Epithelial cell of proximal tubule (primary cell): ENCODE measurements around the gene SLC40A1. TPM values are rescaled to one million over a fixed set of nuclear protein-coding genes. Genes with fewer than 3 reads are reported as not detected.

Source experiments
- DNase-seq: peaks from one replicate; pipeline ENCODE4 v3.0.0-alpha.2; 2011; ENCODE audit warnings: low read depth
- H3K4me3 ChIP-seq: 2 replicates; pipeline ENCODE4 v1.5.1; 2011; ENCODE audit warnings: low read depth, mild to moderate bottlenecking, low read length
- CTCF ChIP-seq: conservative IDR thresholded peaks from 2 replicates; pipeline ENCODE4 v1.5.1; 2012; ENCODE audit warnings: low read depth, mild to moderate bottlenecking, low read length
- total RNA-seq: library from RNA; depleted of rRNA; stranded (reverse); fragments of >200 nt; gene quantifications from 2 replicates; pipeline ENCODE4 v1.2.3, GENCODE V29; 2015

The SLC40A1 gene
- total RNA-seq, 1 donor from 2014 or later = 5.8 TPM

- no peak overlapping the region for H3K4me3 ChIP-seq
- no peak for TF ChIP-seq CTCF
- no peak for DNase-seq
These were observed 35.2 kb downstream of the SLC40A1 start for GRCh38 chr2:189545418-189545817.

- DNase-seq = no peak
- no peak for TF ChIP-seq CTCF
- no peak overlapping the region for H3K4me3 ChIP-seq
These were observed 36.1 kb downstream of the SLC40A1 start for GRCh38 chr2:189544318-189545042.

- no peak overlapping the region for H3K4me3 ChIP-seq
- TF ChIP-seq CTCF = no peak
- no peak for DNase-seq
These were observed 37.2 kb downstream of the SLC40A1 start for GRCh38 chr2:189543367-189543766.

- TF ChIP-seq CTCF = no peak
- H3K4me3 ChIP-seq = no peak overlapping the region
- no peak for DNase-seq
These were observed 38.3 kb downstream of the SLC40A1 start for GRCh38 chr2:189542145-189542882.

- H3K4me3 ChIP-seq = no peak overlapping the region
- DNase-seq = no peak
- TF ChIP-seq CTCF = no peak
These were observed 39.0 kb downstream of the SLC40A1 start for GRCh38 chr2:189541591-189541990.

GRCh38 chr2:189540551-189540950 is 40.0 kb downstream of the SLC40A1 start:
- DNase-seq = no peak

More at GRCh38 chr2:189540551-189540950, 40.0 kb downstream of the SLC40A1 start:
- no peak for TF ChIP-seq CTCF
- H3K4me3 ChIP-seq = no peak overlapping the region
